Kidney (tissue), 14 donors: ENCODE results near the gene DELE1. TPM values are rescaled to one million over a fixed set of nuclear protein-coding genes. Genes with fewer than 3 reads are reported as not detected.
"Not testable (repeated sequence)": the region's sequence is repeated elsewhere in the genome, so short reads cannot be mapped to it uniquely, and the experiment has no call there.

Source experiments
- DNase-seq, 5 donors: peaks; one replicate each; pipeline ENCODE4 v3.0.0-alpha.2; 2013 to 2020
- FAIRE-seq: peaks from 2 replicates; lab custom pipeline; 2012; peaks lifted over from hg19 to GRCh38; lab: Jason Lieb, UNC
- H3K27ac ChIP-seq, 2 donors: one replicate each; pipeline ENCODE4 v1.7.0; 2013; ENCODE audit warnings: low read depth in 2 of 2, low read length in 2 of 2, inconsistent platforms in 1 of 2
- H3K27me3 ChIP-seq: one replicate; pipeline ENCODE4 v1.7.1; 2013; ENCODE audit warnings: low read length, inconsistent platforms; ENCODE audit not compliant: control insufficient read depth, insufficient read depth
- H3K36me3 ChIP-seq, 3 donors: one replicate each; pipeline versions ENCODE4 v1.7.0 to v1.7.1; 2013; ENCODE audit warnings: low read length in 3 of 3, control low read depth in 1 of 3, inconsistent platforms in 1 of 3; ENCODE audit not compliant: insufficient read depth in 3 of 3, control insufficient read depth in 2 of 3
- H3K4me1 ChIP-seq, 3 donors: one replicate each; pipeline versions ENCODE4 v1.7.0 to v1.7.1; 2013; ENCODE audit warnings: low read length in 3 of 3, inconsistent platforms in 1 of 3, low read depth in 1 of 3; ENCODE audit not compliant: control insufficient read depth in 2 of 3, insufficient read depth in 2 of 3
- H3K4me3 ChIP-seq, 3 donors: one replicate each; pipeline versions ENCODE4 v1.7.0 to v1.8.1; 2013; ENCODE audit warnings: low read length in 3 of 3, control low read depth in 1 of 3, inconsistent platforms in 1 of 3
- H3K9ac ChIP-seq, 3 donors: one replicate each; pipeline versions ENCODE4 v1.7.0 to v1.7.1; 2013; ENCODE audit warnings: low read length in 3 of 3, control low read depth in 1 of 3, inconsistent platforms in 1 of 3
- H3K9me3 ChIP-seq, 3 donors: one replicate each; pipeline versions ENCODE4 v1.7.0 to v1.7.1; 2013; ENCODE audit warnings: low read length in 3 of 3, control low read depth in 1 of 3, inconsistent platforms in 1 of 3; ENCODE audit not compliant: control insufficient read depth in 2 of 3, insufficient read depth in 1 of 3
- intact Hi-C: fragments of 100-400 bp; cut with DNase I; formaldehyde crosslinking; loops from one replicate; pipeline ENCODE4 v1.11.1; 2022
- polyA plus RNA-seq: library from polyadenylated mRNA; stranded (reverse); fragments of 350-450 nt; fragmentation: Illumina TruSeq; extraction: RNeasy Lipid Tissue Mini Kit (QIAGEN cat#74804); gene quantifications from one replicate; pipeline ENCODE4 v1.2.3, GENCODE V29; 2014; ENCODE audit warnings: low read depth, low replicate concordance; ENCODE audit not compliant: insufficient read depth
- total RNA-seq: library from RNA; stranded (reverse); fragmentation: NEBNext Ultra II Directional; extraction: Animal tissue kit (Norgen Biotek cat#: 25700); gene quantifications from one replicate; pipeline ENCODE4 v1.2.1, GENCODE V29; 2021
- TF ChIP-seq, protein P1 (sequence below): IDR thresholded peaks from 3 replicates; pipeline ENCODE4 v1.5.1; 2012; ENCODE audit warnings: mild to moderate bottlenecking, moderate library complexity, borderline replicate concordance; ENCODE audit not compliant: insufficient read depth; ENCODE audit errors: extremely low read depth
- donor health status: control.
- donor health status: control.
- donor health status: control.
- donor health status: control.
- donor health status: control.
- donor health status: DM: yes; HTN: yes; CAD: no.
- donor health status: Normal renal cell carcinoma (clear cell type).

DELE1 gene
- total and polyA plus RNA-seq, 2 donors from 2014 or later, result 67.7 to 82.3 TPM

DNA sequence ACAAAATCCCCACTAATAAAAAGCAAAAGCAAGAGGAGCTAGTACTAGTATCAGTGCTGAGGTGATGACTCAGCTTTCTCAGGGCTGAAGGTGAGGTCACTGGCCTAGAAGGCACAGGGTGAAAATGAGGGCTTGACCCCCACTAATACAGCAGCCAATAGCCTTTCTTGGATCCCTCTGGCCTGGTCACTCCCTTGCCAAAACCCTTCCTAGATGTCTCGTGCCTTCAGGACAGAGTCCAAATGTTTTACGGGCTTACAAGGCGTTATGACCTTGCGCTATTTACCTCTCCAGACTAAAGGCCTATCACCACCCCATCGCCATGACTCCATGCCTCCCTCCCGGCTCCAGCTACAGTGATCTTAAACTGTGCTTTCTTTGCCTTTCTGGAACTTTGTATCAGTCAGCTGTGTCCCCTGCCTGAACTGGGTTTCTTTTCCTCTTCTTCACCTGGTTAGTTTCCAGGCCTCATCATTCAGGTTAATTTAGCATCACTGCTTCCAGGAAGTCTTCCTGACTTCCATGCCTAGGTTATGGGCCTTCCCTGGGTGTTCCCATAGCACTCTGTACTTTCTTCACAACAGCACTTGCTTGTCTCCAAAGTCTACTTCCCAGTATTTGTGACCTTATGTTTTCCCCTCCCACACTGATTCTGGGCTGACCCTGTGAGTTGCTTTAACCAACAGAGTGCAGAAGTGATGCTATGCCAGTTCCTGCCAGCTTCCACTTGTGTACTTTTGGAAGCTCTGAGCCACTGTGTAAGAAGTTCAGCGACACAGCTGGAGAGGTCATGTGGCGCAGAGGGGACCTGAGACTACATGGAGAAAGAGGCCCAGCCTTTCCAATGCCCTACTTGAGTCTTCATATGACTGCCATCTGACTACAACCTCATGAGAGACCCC lies 4.2 kb upstream of the DELE1 start:
- peaks cover 0 to 8% (median 4%) of the 10 kb centered on the region in 3 donors for H3K4me1 ChIP-seq
- intact Hi-C loops, result no loop called here
- FAIRE-seq, result no peak

GRCh38 chr5:141920771-141921170 lies 2.9 kb upstream of the DELE1 start:
- Histone ChIP-seq H3K4me3 (no peak overlapping the region), H3K27me3 (no peaks in the 10 kb centered on the region), H3K36me3 (peaks cover 0 to 5% (median 3%) of the 10 kb centered on the region in 3 donors), H3K9me3 (no peaks in the 10 kb centered on the region), H3K9ac (no peak overlapping the region), H3K4me1 (peaks cover 0 to 8% (median 4%) of the 10 kb centered on the region in 3 donors), H3K27ac (no peak overlapping the region)
- TF ChIP-seq, protein P1, sequence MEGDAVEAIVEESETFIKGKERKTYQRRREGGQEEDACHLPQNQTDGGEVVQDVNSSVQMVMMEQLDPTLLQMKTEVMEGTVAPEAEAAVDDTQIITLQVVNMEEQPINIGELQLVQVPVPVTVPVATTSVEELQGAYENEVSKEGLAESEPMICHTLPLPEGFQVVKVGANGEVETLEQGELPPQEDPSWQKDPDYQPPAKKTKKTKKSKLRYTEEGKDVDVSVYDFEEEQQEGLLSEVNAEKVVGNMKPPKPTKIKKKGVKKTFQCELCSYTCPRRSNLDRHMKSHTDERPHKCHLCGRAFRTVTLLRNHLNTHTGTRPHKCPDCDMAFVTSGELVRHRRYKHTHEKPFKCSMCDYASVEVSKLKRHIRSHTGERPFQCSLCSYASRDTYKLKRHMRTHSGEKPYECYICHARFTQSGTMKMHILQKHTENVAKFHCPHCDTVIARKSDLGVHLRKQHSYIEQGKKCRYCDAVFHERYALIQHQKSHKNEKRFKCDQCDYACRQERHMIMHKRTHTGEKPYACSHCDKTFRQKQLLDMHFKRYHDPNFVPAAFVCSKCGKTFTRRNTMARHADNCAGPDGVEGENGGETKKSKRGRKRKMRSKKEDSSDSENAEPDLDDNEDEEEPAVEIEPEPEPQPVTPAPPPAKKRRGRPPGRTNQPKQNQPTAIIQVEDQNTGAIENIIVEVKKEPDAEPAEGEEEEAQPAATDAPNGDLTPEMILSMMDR, result no peak
- intact Hi-C loops, result no loop called here
- DNase-seq (no peak), FAIRE-seq (no peak)

More for the DNA sequence above, 4.2 kb upstream of the DELE1 start:
- TF ChIP-seq, protein P1, result no peak
- DNase-seq, result no peak
- Histone ChIP-seq H3K36me3 (no peaks in the 10 kb centered on the region), H3K27me3 (no peaks in the 10 kb centered on the region), H3K9me3 (no peaks in the 10 kb centered on the region), H3K9ac (no peak overlapping the region), H3K4me3 (no peak overlapping the region), H3K27ac (peak overlapping the region in 1 of 2 donors; percentile 7)

- DNase-seq, FAIRE-seq, H3K27me3 ChIP-seq, intact Hi-C loops, H3K9me3 ChIP-seq: not testable (repeated sequence)
- Histone ChIP-seq H3K36me3 (peaks cover 3 to 23% (median 19%) of the 10 kb centered on the region in 3 donors), H3K4me3 (peak overlapping the region; percentile 79 to 88 (median 87)), H3K4me1 (peaks cover 0 to 11% (median 4%) of the 10 kb centered on the region in 3 donors), H3K9ac (peak overlapping the region; percentile 7 to 97 (median 92)), H3K27ac (peak overlapping the region; percentile 99)
Observed at GRCh38 chr5:141922827-141923447, 734 bp upstream of the DELE1 start.

DNA sequence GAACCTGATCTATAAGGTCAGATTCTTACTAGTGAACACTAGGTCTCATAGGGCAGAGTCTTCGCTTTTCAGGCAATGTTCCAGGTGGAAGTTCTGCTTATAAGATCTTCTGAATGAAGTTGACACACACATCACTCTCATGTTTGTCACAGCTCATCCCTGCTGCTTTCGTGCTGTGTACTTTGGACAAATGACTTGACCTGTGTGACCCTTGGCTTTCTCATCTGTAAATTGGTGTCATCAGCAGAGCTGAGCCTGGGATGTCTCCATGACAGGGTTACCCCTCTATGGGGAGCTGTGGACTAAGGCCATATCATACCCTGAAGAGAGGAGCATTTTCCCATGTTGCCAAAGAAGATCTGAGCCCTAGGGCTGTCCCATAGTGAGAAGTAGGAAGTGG lies 2.8 kb downstream of the DELE1 start:
- Histone ChIP-seq H3K27ac (no peak overlapping the region), H3K27me3 (no peaks in the 10 kb centered on the region), H3K9ac (no peak overlapping the region), H3K4me3 (no peak overlapping the region), H3K36me3 (peaks cover 5 to 54% (median 48%) of the 10 kb centered on the region in 3 donors), H3K4me1 (peaks cover 0 to 11% (median 4%) of the 10 kb centered on the region in 3 donors), H3K9me3 (no peaks in the 10 kb centered on the region)
- no peak for FAIRE-seq
- DNase-seq, result no peak
- TF ChIP-seq, protein P1, result no peak
- intact Hi-C loops, result no loop called here
